Measurements from ENCODE around the gene CHST11. TPM values are rescaled to one million over a fixed set of nuclear protein-coding genes. Genes with fewer than 3 reads are reported as not detected.
"Not testable (repeated sequence)": the region's sequence is repeated elsewhere in the genome, so short reads cannot be mapped to it uniquely, and the experiment has no call there.

Gene CHST11
- polyA plus RNA-seq, 3 donors: 6.2 to 8.1 (median 7.6) TPM

DNA sequence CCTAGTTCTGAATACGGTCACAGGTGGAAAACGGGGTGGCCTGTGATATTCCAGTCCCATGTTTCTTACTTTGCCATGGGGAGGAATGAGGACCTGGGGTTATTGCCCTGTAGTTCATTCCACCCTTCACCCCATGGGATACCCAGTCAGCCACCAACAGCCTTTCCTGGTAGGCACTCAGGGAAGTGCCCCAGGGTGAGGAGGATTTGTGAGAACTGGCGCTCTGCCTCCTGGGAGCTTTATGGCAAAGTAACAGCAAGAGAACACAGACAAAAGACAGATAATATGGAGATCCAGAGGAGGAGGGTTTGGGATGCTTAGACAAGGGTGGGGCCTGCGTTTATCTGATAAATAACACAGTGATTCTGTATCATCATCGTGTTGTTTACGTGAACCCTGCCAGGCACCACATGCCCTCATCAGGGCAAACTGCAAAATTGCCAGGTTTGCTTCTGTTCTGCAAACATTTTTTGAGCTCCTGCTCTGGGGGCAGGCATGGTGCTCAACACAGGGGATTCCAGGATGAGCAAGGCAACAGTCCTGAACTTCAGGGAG lies 277.9 kb downstream of the CHST11 start:
- DNase-seq: no peak

DNA sequence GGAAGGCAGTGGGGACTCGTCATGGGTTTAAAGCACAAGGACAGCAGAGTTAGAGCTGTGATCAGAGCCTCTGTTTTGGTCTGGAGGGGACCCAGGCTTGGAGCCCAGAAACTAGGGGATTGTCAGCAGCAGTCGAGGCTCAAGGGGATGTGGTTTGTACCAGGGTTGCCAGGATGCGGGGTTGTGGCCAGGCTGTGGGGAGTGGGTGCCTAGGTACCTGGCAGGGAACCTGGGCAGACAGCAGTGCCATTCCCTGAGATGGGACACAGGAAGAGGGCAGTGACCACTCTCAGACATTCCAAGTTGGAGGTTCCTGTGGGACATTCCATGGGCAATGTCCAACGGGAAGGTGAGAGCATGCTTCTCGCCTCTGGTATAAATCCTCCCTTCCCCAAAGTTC lies 279.1 kb downstream of the CHST11 start:
- DNase-seq: no peak

DNA sequence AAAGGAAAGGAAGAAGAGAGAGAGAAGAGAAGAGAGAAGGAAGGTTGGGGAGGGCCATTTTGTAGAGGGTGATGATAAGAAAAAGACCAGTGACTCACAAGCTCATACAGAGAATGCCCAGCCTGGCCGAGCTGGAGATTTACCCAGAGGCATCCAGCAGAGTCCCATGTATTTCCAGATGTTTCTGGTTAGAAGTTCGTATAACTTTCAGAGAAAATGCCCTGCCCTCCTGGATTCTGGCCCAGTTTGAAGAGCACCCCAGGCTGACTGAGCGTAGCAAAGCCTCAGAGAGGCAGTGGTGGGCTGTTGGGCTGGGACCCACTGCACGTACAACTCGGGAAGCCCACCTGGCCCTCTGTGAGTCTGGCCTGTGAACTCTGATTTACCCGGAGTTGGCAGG lies 279.6 kb downstream of the CHST11 start:
- DNase-seq: no peak

DNA sequence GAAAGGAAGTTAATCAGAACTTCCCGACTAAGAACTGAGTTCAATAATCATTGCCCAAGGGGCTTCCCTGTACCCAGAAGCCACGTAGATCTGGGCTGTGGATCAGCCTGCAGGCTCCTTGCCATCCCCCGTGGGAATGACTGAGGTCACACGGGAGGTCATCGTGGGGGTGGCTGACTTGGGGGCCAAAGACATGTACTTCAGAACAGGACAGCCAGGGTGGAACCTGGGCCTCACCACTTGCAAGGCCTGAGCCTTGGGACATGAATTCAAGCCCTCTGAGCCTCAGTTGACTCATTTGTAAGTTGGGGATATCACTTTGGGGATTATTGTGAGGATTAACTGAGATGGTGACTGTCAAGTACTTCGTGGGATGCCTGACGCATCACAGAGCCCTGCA lies 280.4 kb downstream of the CHST11 start:
- no peak for DNase-seq

DNA sequence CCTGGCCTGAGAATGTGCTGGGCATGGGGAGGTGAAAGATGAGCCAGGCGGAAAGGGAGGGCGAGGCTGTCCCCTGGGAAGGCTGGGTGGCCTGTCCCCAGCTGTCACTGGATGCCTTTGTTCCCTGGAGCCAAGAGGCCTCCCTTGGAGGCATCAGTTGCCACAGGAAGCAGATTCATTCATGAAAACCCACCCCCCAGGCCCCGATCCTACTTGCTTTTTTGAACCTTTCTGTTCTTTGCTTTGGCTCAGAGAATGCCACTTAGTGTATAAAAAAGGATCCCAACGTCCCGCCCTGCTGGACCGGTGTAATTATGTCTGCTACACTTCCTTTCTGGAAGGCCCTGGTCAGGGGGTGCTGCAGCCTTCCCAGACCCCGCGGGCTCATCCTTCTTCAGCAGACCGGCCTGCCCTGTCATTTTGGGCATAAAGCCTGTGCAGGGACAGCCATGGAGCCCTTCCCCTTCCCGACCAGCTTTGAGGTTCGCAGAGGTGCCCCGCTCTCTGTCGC lies 281.1 kb downstream of the CHST11 start:
- DNase-seq: no peak

DNA sequence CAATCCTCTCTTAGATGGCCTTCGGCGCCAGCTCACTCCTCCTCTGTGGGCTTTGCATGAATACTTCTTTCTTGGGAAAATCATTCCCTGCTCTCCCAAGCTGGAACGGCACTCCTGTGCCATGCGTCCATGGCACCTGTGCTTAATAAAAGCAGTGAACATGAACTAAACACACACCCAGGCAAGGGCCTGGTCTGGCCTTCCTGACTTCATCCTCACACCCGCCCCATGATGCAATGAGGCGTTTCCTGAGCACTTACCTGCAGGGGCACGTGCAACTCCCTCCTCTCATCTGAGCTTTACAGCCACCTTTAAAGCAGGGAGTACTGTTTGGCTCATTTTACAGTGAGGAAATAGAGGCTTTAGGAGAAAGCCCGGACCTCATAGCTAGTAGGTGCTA lies 281.6 kb downstream of the CHST11 start:
- DNase-seq: peak; percentile 61

DNA sequence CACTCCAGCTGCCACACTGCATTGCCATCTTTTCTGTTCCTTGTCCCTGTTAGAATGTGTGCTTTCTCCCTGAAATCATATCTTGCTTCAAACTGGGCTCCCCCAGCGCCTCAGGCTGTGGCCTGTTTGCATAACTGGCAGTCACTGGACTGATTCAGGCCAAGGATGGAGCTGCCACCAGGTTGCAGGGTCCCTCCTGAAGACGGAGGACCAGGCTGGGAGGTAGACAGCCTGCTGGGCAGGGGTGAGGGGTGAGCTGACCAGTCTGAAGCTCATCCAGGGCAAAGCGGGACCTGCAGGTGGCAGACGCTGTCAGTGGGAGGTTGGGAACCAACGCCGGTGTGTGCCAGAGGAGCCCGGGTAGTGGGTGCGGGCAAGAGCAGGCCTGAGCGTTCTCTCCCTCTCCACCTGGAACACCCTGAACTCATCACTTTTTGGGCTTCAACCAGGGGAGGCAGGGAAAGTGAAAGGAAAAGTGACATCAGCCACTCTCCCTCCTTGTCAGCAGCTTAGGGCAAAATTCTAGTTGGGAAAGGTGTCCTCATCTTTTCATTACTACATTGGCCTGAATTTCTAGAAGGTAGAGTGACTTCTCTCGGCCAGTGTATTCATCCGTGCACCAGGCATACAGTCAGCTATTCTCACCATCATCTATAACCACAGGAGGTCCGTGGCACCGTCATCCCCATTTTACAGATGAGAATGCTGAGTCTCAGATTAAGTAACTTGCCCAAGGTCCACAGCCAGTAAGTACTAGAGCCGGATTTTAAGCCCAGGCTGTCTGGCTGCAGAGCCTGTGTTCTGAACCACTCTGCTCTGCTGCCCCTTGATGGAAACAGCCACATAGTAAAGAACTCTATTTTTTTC lies 282.3 kb downstream of the CHST11 start:
- no peak for DNase-seq

DNA sequence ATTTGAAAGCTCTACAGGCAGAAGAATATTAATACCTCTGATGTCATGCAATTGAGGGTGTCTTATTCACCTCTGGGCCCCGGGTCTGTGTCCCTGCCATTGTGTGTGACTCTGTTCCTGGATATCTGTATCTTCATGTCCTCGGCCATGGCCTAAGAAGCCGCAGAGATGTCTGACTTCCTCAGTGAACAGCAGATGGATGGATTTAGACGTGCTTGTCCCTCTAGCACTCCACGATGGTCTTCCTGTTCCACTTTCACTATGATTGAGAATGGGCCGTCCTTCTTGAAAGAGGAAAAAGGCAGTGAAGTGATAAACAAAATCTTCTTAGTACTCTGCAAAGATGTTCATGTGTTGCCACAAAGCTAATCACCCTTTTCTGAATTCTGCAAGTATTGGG lies 283.9 kb downstream of the CHST11 start:
- DNase-seq: no peak

DNA sequence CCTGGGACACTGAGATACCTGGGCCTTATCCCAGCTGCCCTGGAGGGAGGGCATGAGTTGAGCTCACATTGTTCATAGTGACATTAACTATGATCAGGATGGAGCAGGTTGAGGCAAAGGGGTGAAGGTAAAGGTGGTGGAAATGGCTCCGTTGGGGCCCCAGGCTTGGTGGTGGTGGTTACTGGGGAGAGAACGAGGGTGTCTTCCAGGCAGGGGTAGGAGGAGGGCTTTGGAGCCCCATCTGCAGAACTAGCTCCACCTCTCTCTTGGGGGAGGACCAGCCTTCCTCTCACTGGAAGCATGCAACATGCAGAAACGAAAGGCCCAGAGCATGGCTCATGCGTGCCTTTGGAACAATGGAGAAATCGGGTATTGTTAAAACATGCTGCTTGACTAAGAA lies 284.3 kb downstream of the CHST11 start:
- DNase-seq: no peak

DNA sequence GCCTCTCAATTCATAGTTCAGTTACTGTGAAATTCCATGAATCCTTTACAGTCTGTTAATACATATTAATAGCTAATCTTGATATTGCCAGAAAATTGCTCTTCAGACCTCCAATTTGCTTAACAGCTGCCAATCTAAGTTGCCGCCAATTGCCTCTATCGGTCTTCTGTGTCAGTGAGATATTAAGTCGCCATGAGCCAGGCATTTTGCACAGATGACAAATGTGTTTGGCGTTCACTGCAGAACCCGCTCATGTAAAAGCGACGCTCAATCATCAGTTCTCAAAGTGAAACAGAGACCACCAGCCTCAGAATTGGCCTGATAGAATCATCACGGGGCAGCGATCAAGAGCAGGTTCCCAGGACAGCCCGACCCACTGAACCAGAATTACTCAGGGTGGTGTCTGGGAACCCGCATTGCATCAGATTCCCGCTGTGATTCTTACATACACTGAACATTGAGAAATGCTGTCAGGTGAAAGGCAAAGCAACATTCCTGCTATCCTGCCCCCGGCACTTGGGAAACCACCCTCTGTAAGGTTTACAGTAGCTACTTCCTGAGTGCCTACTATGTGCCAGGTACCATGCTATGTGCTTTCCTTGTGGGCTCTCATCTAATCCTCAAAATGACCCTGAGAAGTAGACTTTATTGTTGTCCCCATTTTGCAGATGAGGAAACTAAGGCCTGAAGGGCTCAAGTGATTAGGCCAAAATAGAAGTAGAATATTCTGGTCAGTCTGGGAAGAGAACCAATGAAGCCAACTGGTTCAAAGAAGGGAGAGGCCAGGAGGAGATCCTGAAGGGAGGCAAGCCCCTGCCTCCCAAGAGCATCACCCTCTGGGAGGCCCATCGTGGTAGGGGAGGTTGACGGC lies 285.0 kb downstream of the CHST11 start:
- DNase-seq: no peak

DNA sequence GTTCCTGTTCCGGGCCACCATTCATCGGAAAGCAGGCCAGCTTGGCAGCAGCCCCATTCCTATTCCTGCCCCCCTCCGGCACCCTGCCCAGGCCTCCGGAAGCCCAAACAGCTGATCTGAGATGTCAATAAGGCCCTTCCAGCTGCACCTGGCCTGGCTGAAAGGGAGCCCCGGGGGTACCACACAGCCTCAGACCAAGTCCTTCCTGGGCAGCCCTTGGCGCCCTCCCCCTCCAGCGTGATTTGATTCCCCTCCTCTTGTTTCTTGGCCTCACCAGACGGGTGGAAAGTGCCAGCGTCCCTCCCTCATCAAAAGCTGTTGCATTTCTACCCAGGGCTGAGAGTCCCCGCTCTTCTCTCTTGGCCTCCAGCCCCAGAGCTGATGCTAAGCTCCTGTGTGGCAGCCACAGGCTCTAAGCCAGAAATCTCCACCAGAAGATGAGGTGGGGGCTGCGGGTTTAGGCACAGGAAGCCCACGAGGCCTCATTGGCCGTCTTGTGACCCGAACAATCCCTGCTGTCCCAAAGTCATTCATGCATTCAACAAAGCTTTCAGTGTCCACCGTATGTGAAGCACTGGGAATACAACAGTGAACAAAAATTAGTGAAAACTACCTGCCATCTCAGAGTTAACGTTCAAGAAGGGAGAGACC lies 285.9 kb downstream of the CHST11 start:
- no peak for DNase-seq

DNA sequence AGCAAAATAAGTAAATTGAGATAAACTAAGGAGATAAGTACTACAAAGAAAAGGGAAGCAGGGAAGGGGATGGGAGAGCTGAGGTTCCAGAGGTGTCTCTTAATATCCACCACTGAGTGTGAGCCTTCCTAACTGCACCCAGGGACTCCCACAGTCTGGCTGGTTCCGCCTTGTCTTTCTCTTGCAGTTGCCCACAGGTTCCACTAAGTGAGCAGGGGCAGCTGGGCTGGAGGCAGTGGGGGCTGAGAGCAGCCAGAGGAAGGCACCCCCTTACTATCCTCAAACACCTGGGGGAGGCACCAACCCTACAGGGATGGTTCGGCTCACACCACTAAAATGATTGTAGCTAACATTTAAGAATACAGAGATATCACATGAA lies 286.4 kb downstream of the CHST11 start:
- DNase-seq: no peak

DNA sequence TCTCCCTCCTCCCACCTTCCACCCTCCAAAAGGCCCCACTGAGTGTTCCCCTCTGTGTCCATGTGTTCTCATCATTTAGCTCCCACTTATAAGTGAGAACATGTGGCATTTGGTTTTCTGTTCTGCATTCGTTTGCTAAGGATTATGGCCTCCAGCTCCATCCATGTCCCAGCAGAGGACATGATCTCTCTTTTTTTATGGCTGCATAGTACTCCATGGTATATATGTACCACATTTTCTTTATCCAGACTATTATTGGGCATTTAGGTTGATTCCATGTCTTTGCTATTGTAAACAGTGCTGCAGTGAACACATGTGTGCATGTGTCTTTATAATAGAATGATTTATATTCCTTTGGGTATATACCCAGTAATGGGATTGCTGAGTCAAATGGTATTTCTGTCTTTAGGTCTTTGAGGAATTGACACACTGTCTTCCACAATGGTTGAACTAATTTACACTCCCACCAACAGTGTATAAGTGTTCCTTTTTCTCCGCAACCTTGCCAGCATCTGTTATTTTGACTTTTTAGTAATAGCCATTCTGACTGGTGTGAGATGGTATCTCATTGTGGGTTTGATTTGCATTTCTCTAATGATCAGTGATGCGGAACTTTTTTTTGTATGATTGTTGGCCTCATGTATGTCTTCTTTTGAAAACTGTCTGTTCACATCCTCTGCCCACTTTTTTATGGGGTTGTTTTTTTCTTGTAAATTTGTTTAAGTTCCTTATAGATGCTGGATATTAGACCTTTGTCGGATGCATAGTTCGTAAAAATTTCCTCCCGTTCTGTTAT lies 287.2 kb downstream of the CHST11 start:
- not testable (repeated sequence) for DNase-seq

DNA sequence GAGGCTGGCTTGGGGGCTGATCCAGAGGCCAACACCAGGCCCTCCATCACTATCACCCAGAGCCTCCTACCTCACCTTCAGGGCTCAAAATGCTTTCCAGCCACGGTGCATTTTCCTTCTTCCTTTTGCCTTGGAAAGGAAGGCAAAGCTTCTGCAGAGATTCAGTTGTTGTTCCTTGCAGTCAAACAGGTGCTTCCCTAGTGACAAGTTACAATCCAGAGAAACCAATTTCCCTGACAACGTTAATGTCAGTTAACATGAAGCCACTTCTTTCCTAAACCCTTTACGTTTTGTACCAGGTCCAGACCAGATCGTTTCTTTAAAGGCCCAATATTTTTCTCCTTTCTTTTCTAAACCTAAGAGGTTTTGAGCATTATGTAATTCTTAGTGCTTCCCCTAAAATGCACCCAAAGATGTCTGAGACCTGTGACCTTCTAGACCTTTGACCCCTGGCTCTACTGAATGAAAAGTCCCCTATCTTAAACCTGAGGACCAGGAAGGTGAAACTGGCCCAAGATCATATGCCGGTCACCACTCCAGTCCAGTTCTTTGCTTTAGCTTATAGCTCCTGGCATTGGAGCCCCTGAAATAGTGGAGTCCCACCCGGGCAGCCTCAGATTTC lies 289.8 kb downstream of the CHST11 start:
- no peak for DNase-seq

DNA sequence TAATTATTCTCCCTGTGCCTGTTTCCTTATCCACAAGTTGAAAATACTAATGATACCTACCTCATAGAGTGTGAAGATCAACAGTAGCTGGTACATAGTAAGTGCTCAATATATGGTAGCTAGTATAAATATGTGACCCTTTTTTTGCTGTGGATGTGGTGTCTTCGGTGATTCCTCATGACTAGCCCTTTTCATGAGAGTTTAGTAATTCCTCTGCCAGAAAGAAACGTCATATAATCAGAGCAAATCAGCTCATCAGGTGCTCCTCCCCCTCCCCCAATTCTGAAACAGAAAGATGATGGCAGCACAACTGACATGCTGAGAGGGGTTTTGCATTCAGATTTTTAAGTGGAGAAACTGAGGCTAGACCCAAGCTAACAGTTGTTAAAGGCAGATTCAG lies 290.6 kb downstream of the CHST11 start:
- DNase-seq: no peak

DNA sequence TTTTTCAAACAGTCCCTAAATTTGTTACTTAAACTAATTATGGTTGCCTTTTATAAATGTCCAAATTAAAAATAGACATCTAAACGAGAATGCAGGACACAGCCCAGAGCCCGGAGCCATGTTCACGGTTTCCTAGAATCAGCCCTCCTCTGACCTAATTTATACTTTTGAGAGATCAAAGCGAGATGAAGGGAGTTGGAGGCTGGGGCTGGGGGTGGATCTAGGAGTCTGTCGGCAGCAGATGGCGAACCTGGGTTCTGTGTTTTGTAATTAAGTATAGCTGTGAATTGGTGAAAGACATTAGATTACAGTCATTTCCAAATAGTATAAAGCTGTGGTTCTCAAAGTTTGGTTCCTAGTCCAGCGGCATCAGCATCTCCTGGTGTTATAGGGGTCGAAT lies 291.2 kb downstream of the CHST11 start:
- no peak for DNase-seq

DNA sequence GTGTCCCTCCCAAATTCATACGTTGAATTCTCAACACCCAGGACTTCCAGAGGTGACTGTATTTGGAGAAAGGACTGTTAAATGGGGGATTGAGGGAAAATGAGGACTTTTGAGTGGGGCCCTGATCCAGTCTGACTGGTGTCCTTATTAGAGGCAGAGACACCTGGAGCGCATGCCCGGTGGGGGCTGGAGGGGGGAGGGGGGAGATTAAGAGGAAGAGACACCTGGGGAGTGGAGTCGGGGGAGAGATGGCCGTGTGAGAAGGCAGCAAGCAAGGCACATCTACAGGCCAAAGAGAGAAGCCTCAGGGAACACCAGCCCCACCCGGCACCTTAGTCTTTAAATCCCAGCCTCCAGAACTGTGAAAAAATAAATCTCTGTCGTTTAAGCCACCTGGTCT lies 291.6 kb downstream of the CHST11 start:
- DNase-seq: no peak

DNA sequence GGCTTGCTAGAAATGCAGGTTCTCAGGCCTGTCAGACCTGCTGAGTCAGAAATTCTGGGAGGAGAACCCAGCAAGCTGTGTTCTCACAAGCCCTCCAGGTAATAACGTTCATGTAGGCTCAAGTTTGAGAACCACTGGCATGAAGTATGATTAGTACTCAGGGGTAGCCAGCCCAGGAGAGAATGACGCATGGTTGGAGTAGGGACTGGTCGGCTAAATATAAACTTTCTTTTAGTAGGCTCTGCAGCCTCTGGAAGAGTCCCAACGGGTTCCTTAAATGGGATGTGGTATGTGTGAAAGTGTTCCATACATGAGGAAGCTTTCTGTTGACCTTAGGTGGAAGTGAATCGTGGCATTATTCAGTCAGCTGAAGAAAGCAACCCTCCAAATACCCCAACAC lies 292.0 kb downstream of the CHST11 start:
- DNase-seq: no peak

DNA sequence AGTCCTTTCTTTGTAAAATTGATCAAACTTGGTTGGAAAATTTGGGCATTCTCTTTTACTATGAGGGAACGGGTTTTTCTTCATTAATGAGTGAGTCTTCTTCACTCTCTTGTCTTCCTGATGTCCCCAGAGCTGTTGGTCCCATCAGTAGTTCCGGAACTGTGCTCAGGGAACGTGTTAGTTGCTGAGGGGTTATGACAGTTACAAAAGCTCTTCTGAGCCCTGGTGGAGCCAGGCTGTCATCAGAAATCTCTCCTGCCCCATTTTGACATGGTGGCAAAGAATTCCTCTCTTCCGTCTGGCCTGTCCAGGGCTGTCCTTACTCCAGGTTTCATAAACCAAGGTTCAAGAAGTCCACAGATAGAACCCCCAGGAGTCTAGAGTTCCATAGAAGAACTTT lies 292.8 kb downstream of the CHST11 start:
- no peak for DNase-seq

DNA sequence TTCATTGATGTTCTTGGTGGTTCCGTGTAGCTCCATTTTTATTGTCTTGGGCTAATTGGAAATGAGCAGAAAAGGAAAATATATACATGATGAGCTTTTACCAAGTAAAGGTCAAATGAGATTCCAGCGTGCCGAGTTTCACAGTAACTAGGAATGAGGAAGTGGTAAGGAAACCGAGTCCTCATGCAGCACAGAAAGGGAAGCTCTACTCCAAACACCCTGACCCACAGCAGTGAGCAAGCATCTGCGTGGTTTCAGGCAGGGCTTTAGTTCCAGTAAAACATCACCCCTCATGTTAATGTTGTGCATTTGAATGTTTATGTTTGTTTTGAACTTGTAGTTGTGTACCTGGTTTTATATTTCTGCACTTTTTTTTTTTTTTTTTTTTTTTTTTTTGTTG lies 293.3 kb downstream of the CHST11 start:
- DNase-seq: no peak

DNA sequence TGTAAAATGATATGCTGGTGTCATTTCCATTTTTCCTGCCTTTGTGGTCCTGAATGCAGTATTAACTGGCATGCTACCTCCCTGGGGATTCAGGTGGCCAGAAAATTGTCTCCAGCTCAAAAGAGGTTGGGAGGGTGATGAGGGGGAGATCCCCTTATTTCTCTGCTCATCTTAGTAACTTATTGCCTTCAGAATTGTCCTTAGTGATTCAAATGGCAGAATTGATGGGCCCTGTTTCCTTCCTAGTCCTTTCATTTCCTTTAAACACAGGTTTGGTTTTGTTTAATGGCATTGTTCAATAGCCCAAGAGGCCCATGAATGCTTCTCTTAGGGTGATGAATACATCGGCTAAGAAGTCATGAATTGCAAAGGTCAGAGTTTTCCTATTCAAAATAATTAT lies 294.4 kb downstream of the CHST11 start:
- no peak for DNase-seq
